ENCODE data around the gene GPR15LG. TPM values are rescaled to one million over a fixed set of nuclear protein-coding genes. Genes with fewer than 3 reads are reported as not detected.
A peak's percentile ranks its signal among the peaks of the same experiment; 100 is the strongest.

The GPR15LG gene
- total RNA-seq, 4 donors from 2014 or later: 2.0 to 19.3 (median 8.6) TPM

GRCh38 chr10:84230359-84230758 is 56.8 kb downstream of the GPR15LG start:
- Histone ChIP-seq H3K4me3 (no peak overlapping the region), H3K27ac (no peak overlapping the region), H3K27me3 (peaks cover under 1% of the 10 kb centered on the region), H3K9me3 (no peaks in the 10 kb centered on the region), H3K4me1 (peaks cover 4% of the 10 kb centered on the region), H3K36me3 (no peaks in the 10 kb centered on the region)
- DNase-seq (ENCODE audit: low spot score in 2 of 2): peak in 1 of 2 donors; percentile 60
- WGBS: 33% methylated on average over 1 of the region's 1 CpG
- no peak for TF ChIP-seq CTCF (IDR thresholded peaks at IDR 0.05)
- no peak for TF ChIP-seq EP300 (IDR thresholded peaks at IDR 0.05)
- no peak for TF ChIP-seq POLR2A (IDR thresholded peaks at IDR 0.05)
- no peak for TF ChIP-seq POLR2AphosphoS5 (IDR thresholded peaks at IDR 0.05)

- peaks cover 15% of the 10 kb centered on the region for H3K27me3 ChIP-seq
- no peak overlapping the region for H3K27ac ChIP-seq
- no peaks in the 10 kb centered on the region for H3K36me3 ChIP-seq
- peaks cover 4% of the 10 kb centered on the region for H3K4me1 ChIP-seq
- H3K9me3 ChIP-seq: no peaks in the 10 kb centered on the region
- peak in 1 of 2 donors; percentile 74 for DNase-seq (ENCODE audit: low spot score in 2 of 2)
- no peak overlapping the region for H3K4me3 ChIP-seq
- no peak for TF ChIP-seq EP300 (IDR thresholded peaks at IDR 0.05)
- TF ChIP-seq POLR2A (IDR thresholded peaks at IDR 0.05): no peak
- no peak for TF ChIP-seq CTCF (IDR thresholded peaks at IDR 0.05)
- no peak for TF ChIP-seq POLR2AphosphoS5 (IDR thresholded peaks at IDR 0.05)
- 94% methylated on average over 9 of the region's 10 CpGs for WGBS
Observed at GRCh38 chr10:84232376-84232775, 58.8 kb downstream of the GPR15LG start.

GRCh38 chr10:84233940-84234339 is 60.3 kb downstream of the GPR15LG start:
- no peak for TF ChIP-seq EP300 (IDR thresholded peaks at IDR 0.05)
- no peak for TF ChIP-seq POLR2AphosphoS5 (IDR thresholded peaks at IDR 0.05)
- no peak for TF ChIP-seq CTCF (IDR thresholded peaks at IDR 0.05)
- no peak for TF ChIP-seq POLR2A (IDR thresholded peaks at IDR 0.05)
- H3K9me3 ChIP-seq: no peaks in the 10 kb centered on the region
- no peak overlapping the region for H3K27ac ChIP-seq
- H3K4me3 ChIP-seq: no peak overlapping the region
- H3K27me3 ChIP-seq: peaks cover 24% of the 10 kb centered on the region
- DNase-seq (ENCODE audit: low spot score in 2 of 2): peak in 1 of 2 donors; percentile 55
- H3K36me3 ChIP-seq: no peaks in the 10 kb centered on the region
- WGBS: 81% methylated on average over 4 of the region's 4 CpGs
- peaks cover 4% of the 10 kb centered on the region for H3K4me1 ChIP-seq

DNA sequence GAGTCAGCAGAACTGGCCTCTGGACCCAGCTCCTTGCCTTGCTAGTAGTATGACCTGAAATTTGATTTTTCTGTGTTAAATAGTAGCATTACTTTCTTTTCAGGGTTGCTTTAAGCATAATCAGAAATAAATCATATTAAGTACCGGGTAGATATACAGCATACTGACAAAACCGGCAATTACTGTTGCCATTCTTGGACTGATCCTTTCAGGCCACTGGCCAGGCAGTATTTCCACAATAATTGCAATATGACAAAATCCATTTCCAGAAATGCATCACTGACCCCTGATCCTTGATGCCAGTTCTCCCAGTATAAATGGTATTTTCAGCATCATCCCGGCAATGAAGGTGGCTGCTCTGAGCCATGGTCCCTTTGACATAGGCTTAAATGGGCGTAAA is 60.9 kb downstream of the GPR15LG start:
- TF ChIP-seq POLR2A (IDR thresholded peaks at IDR 0.05) (no peak), CTCF (IDR thresholded peaks at IDR 0.05) (no peak)
- H3K4me3 ChIP-seq: no peak overlapping the region
- H3K4me1 ChIP-seq: peaks cover 4% of the 10 kb centered on the region
- peak in 1 of 2 donors; percentile 23 for DNase-seq (ENCODE audit: low spot score in 2 of 2)
- peaks cover 24% of the 10 kb centered on the region for H3K27me3 ChIP-seq
- H3K9me3 ChIP-seq: no peaks in the 10 kb centered on the region
- 89% methylated on average over 4 of the region's 4 CpGs for WGBS
- no peak overlapping the region for H3K27ac ChIP-seq
- no peaks in the 10 kb centered on the region for H3K36me3 ChIP-seq

Other genes with a start within 250 kb of the GPR15LG start
- gene GHITM, start 34.3 kb upstream of the GPR15LG start, total RNA-seq: 100 to 1,000 TPM in 3 of 4 donors, 10 to 100 TPM in 1; 91.2 to 132 (median 125) TPM
- gene CDHR1, start 20.7 kb downstream of the GPR15LG start, total RNA-seq: 100 to 1,000 TPM; 106 to 398 (median 143) TPM
- gene LRIT2, start 51.7 kb downstream of the GPR15LG start, total RNA-seq: not detected
- gene LRIT1, start 67.7 kb downstream of the GPR15LG start, total RNA-seq: not detected
- not detected for gene RGR, start 71.3 kb downstream of the GPR15LG start, total RNA-seq
- gene CCSER2, start 154.8 kb downstream of the GPR15LG start, total RNA-seq: 10 to 100 TPM; 39.8 to 52.7 (median 47.9) TPM

All from suprapubic skin (tissue), 4 donors.